Measurements from ENCODE around the gene DNAAF5.

The DNAAF5 gene

GRCh38 chr7:765383-765782 is 38.9 kb downstream of the DNAAF5 start:
- Histone ChIP-seq H3K23ac (ENCODE audit: low read depth, low read length, poor library complexity) (no peak overlapping the region), H2BK120ac (ENCODE audit: low read depth, low read length) (no peak overlapping the region), H3K36me3 (replicated peaks in 1 of 2; ENCODE audit: control insufficient read depth in 2 of 2, insufficient read depth in 2 of 2, low read length in 2 of 2) (peaks cover 39 to 81% of the 10 kb centered on the region in 2 donors), H2BK12ac (ENCODE audit: low read length) (no peak overlapping the region), H3K18ac (ENCODE audit: low read length) (no peak overlapping the region), H3K4me3 (ENCODE audit: low read length in 2 of 2) (no peak overlapping the region), H3K9ac (ENCODE audit: low read depth, low read length, poor library complexity) (no peak overlapping the region), H3K27ac (replicated peaks; ENCODE audit: low read length) (no peak overlapping the region), H4K91ac (ENCODE audit: low read depth, low read length, poor library complexity) (no peak overlapping the region), H2AFZ (ENCODE audit: low read length) (no peak overlapping the region), H3K9me3 (replicated peaks in 1 of 2; ENCODE audit: control insufficient read depth in 2 of 2, insufficient read depth in 1 of 2, low read depth in 1 of 2, low read length in 2 of 2) (peaks cover 5 to 6% of the 10 kb centered on the region in 2 donors), H3K4me1 (ENCODE audit: control insufficient read depth in 2 of 2, insufficient read depth in 1 of 2, low read depth in 1 of 2, low read length in 2 of 2) (no peaks in the 10 kb centered on the region), H3K4me2 (ENCODE audit: insufficient read depth, low read length, poor library complexity, severe bottlenecking) (no peak overlapping the region), H3K14ac (ENCODE audit: low read length) (no peak overlapping the region), H2BK15ac (ENCODE audit: low read length) (no peak overlapping the region), H3K79me1 (ENCODE audit: low read depth, low read length) (peaks cover 8% of the 10 kb centered on the region), H4K8ac (ENCODE audit: low read depth, low read length) (no peak overlapping the region), H2AK5ac (ENCODE audit: low read depth, low read length) (no peak overlapping the region), H3K4ac (ENCODE audit: low read length) (no peak overlapping the region), H2BK5ac (ENCODE audit: low read length) (no peak overlapping the region), H3K27me3 (ENCODE audit: control insufficient read depth in 3 of 3, insufficient read depth in 3 of 3, low read depth in 1 of 3, low read length in 3 of 3) (no peaks in the 10 kb centered on the region)
- DNase-seq (ENCODE audit: low spot score), result no peak
- no CpG with 5 or more reads among the region's 7 CpGs for WGBS, 2 donors (ENCODE audit: extremely low coverage in 2 of 2, insufficient read length in 2 of 2, insufficient replicate concordance in 1 of 2)

DNA sequence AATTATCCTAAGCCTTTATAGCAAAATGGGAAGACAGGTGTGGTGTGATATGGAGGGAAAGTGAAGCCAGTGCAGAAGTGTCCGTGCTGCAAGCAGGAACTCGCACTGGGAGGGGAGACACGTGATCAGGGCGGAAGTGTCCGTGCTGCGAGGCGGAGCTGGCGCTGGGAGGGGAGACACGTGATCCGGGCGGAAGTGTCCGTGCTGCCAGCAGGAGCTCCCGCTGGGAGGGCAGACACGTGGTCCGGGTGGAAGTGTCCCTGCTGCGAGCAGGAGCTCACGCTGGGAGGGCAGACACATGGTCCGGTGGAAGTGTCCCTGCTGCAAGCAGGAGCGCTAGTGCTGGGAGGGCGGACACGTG is 41.1 kb downstream of the DNAAF5 start:
- no peak overlapping the region for H4K91ac ChIP-seq (ENCODE audit: low read depth, low read length, poor library complexity)
- peak overlapping the region; percentile 90 for H2BK12ac ChIP-seq (ENCODE audit: low read length)
- peaks cover 36 to 82% of the 10 kb centered on the region in 2 donors for H3K36me3 ChIP-seq (replicated peaks in 1 of 2; ENCODE audit: control insufficient read depth in 2 of 2, insufficient read depth in 2 of 2, low read length in 2 of 2)
- no peak overlapping the region for H2BK15ac ChIP-seq (ENCODE audit: low read length)
- H3K9ac ChIP-seq (ENCODE audit: low read depth, low read length, poor library complexity), result peak overlapping the region; percentile 70
- no peak overlapping the region for H3K4me3 ChIP-seq (ENCODE audit: low read length in 2 of 2)
- H3K79me1 ChIP-seq (ENCODE audit: low read depth, low read length), result peaks cover 9% of the 10 kb centered on the region
- H3K27me3 ChIP-seq (ENCODE audit: control insufficient read depth in 3 of 3, insufficient read depth in 3 of 3, low read depth in 1 of 3, low read length in 3 of 3), result no peaks in the 10 kb centered on the region
- no peak for DNase-seq (ENCODE audit: low spot score)
- peak overlapping the region; percentile 55 for H3K23ac ChIP-seq (ENCODE audit: low read depth, low read length, poor library complexity)
- no peak overlapping the region for H3K14ac ChIP-seq (ENCODE audit: low read length)
- H2AK5ac ChIP-seq (ENCODE audit: low read depth, low read length), result no peak overlapping the region
- H3K9me3 ChIP-seq (replicated peaks in 1 of 2; ENCODE audit: control insufficient read depth in 2 of 2, insufficient read depth in 1 of 2, low read depth in 1 of 2, low read length in 2 of 2), result peaks cover 5 to 6% of the 10 kb centered on the region in 2 donors
- H3K4ac ChIP-seq (ENCODE audit: low read length), result no peak overlapping the region
- no peak overlapping the region for H2BK120ac ChIP-seq (ENCODE audit: low read depth, low read length)
- H2BK5ac ChIP-seq (ENCODE audit: low read length), result no peak overlapping the region
- no CpG with 5 or more reads among the region's 21 CpGs for WGBS, 2 donors (ENCODE audit: extremely low coverage in 2 of 2, insufficient read length in 2 of 2, insufficient replicate concordance in 1 of 2)
- H3K27ac ChIP-seq (replicated peaks; ENCODE audit: low read length), result no peak overlapping the region
- no peak overlapping the region for H4K8ac ChIP-seq (ENCODE audit: low read depth, low read length)
- no peak overlapping the region for H3K4me2 ChIP-seq (ENCODE audit: insufficient read depth, low read length, poor library complexity, severe bottlenecking)
- no peak overlapping the region for H2AFZ ChIP-seq (ENCODE audit: low read length)
- H3K4me1 ChIP-seq (ENCODE audit: control insufficient read depth in 2 of 2, insufficient read depth in 1 of 2, low read depth in 1 of 2, low read length in 2 of 2), result no peaks in the 10 kb centered on the region
- H3K18ac ChIP-seq (ENCODE audit: low read length), result no peak overlapping the region

DNA sequence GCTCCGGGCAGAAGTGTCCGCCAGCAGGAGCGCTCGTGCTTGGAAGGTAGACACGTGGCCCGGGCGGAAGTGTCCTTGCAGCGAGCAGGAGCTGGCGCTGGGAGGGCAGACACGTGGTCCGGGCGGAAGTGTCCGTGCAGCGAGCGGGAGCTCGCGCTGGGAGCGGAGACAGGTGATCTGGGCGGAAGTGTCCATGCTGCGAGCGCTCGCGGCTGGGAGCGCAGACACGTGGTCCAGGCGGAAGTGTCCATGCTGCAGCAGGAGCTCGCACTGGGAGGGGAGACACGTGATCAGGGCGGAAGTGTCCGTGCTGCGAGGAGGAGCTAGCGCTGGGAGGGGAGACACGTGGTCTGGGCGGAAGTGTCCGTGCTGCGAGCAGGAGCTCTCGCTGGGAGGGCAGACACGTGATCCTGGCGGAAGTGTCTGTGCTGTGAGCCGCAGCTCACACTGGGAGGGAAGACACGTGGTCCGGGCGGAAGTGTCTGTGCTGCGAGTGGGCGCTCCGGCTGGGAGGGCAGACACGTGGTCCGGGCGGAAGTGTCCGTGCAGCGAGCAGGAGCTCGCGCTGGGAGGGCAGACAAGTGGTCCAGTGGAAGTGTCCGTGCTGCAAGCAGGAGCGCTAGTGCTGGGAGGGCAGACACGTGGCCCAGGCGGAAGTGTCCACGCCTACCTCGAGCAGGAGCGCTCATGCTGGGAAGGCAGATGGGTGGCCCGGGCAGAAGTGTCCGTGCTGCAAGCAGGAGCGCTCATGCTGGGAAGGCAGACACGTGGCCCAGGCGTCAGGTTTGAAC is 41.6 kb downstream of the DNAAF5 start:
- no peak overlapping the region for H3K27ac ChIP-seq (replicated peaks; ENCODE audit: low read length)
- H3K4me1 ChIP-seq (ENCODE audit: control insufficient read depth in 2 of 2, insufficient read depth in 1 of 2, low read depth in 1 of 2, low read length in 2 of 2), result no peaks in the 10 kb centered on the region
- H2BK15ac ChIP-seq (ENCODE audit: low read length), result no peak overlapping the region
- peaks cover 38 to 82% of the 10 kb centered on the region in 2 donors for H3K36me3 ChIP-seq (replicated peaks in 1 of 2; ENCODE audit: control insufficient read depth in 2 of 2, insufficient read depth in 2 of 2, low read length in 2 of 2)
- H2BK12ac ChIP-seq (ENCODE audit: low read length), result peak overlapping the region; percentile 90
- H2BK5ac ChIP-seq (ENCODE audit: low read length), result no peak overlapping the region
- no peak overlapping the region for H2AFZ ChIP-seq (ENCODE audit: low read length)
- peak overlapping the region; percentile 89 for H3K14ac ChIP-seq (ENCODE audit: low read length)
- no peak overlapping the region for H4K8ac ChIP-seq (ENCODE audit: low read depth, low read length)
- H2BK120ac ChIP-seq (ENCODE audit: low read depth, low read length), result no peak overlapping the region
- no peak overlapping the region for H4K91ac ChIP-seq (ENCODE audit: low read depth, low read length, poor library complexity)
- no peaks in the 10 kb centered on the region for H3K27me3 ChIP-seq (ENCODE audit: control insufficient read depth in 3 of 3, insufficient read depth in 3 of 3, low read depth in 1 of 3, low read length in 3 of 3)
- peak overlapping the region; percentile 55 for H3K23ac ChIP-seq (ENCODE audit: low read depth, low read length, poor library complexity)
- H3K18ac ChIP-seq (ENCODE audit: low read length), result no peak overlapping the region
- H3K9ac ChIP-seq (ENCODE audit: low read depth, low read length, poor library complexity), result peak overlapping the region; percentile 70
- H3K4me3 ChIP-seq (ENCODE audit: low read length in 2 of 2), result no peak overlapping the region
- peaks cover 5 to 6% of the 10 kb centered on the region in 2 donors for H3K9me3 ChIP-seq (replicated peaks in 1 of 2; ENCODE audit: control insufficient read depth in 2 of 2, insufficient read depth in 1 of 2, low read depth in 1 of 2, low read length in 2 of 2)
- no peak overlapping the region for H3K4me2 ChIP-seq (ENCODE audit: insufficient read depth, low read length, poor library complexity, severe bottlenecking)
- H3K4ac ChIP-seq (ENCODE audit: low read length), result no peak overlapping the region
- peak overlapping the region; percentile 28 for H2AK5ac ChIP-seq (ENCODE audit: low read depth, low read length)
- DNase-seq (ENCODE audit: low spot score), result no peak
- H3K79me1 ChIP-seq (ENCODE audit: low read depth, low read length), result peaks cover 9% of the 10 kb centered on the region
- WGBS, 2 donors (ENCODE audit: extremely low coverage in 2 of 2, insufficient read length in 2 of 2, insufficient replicate concordance in 1 of 2), result no CpG with 5 or more reads among the region's 65 CpGs

DNA sequence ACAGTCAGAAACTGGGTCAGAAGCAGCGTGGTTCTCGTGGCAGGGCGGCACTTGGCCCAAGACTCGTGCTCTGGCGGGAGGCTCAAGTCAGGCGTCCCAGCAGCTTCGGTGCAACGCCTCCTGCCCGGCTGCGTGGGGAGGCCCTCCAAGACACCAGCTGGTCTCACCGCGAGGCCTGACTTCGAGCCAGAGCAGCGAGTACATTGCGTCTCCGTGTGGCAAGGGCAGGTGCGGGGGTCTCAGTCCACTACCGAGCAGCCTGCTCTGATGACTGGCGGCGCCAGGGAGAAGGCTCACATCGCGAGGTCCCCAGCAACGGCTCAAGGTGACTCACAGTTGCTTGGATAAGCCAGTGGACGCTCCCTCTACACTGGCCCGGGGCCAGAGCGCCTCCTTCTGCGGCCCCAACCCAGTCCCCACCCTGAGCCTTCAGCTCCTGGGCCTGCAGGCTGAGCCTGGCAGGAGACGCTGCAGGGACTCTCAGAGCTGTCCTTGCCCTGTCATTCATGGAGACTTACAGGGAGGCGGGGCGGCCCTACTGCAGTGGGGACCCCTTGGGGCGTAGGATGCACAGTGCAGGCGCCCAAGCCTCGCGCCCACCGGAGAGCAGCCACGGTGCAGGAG is 42.5 kb downstream of the DNAAF5 start:
- H2BK120ac ChIP-seq (ENCODE audit: low read depth, low read length), result no peak overlapping the region
- peaks cover 33 to 81% of the 10 kb centered on the region in 2 donors for H3K36me3 ChIP-seq (replicated peaks in 1 of 2; ENCODE audit: control insufficient read depth in 2 of 2, insufficient read depth in 2 of 2, low read length in 2 of 2)
- no peak overlapping the region for H3K9ac ChIP-seq (ENCODE audit: low read depth, low read length, poor library complexity)
- peak overlapping the region; percentile 14 for H3K14ac ChIP-seq (ENCODE audit: low read length)
- peak overlapping the region; percentile 85 for H3K18ac ChIP-seq (ENCODE audit: low read length)
- H3K4me1 ChIP-seq (ENCODE audit: control insufficient read depth in 2 of 2, insufficient read depth in 1 of 2, low read depth in 1 of 2, low read length in 2 of 2), result no peaks in the 10 kb centered on the region
- H4K91ac ChIP-seq (ENCODE audit: low read depth, low read length, poor library complexity), result no peak overlapping the region
- H2AK5ac ChIP-seq (ENCODE audit: low read depth, low read length), result peak overlapping the region; percentile 81
- H2BK12ac ChIP-seq (ENCODE audit: low read length), result no peak overlapping the region
- H2BK5ac ChIP-seq (ENCODE audit: low read length), result no peak overlapping the region
- H3K27me3 ChIP-seq (ENCODE audit: control insufficient read depth in 3 of 3, insufficient read depth in 3 of 3, low read depth in 1 of 3, low read length in 3 of 3), result no peaks in the 10 kb centered on the region
- H3K9me3 ChIP-seq (replicated peaks in 1 of 2; ENCODE audit: control insufficient read depth in 2 of 2, insufficient read depth in 1 of 2, low read depth in 1 of 2, low read length in 2 of 2), result peaks cover 3 to 6% of the 10 kb centered on the region in 2 donors
- peak overlapping the region; percentile 55 for H3K23ac ChIP-seq (ENCODE audit: low read depth, low read length, poor library complexity)
- no peak overlapping the region for H4K8ac ChIP-seq (ENCODE audit: low read depth, low read length)
- H2AFZ ChIP-seq (ENCODE audit: low read length), result no peak overlapping the region
- H3K27ac ChIP-seq (replicated peaks; ENCODE audit: low read length), result no peak overlapping the region
- H3K4me3 ChIP-seq (ENCODE audit: low read length in 2 of 2), result no peak overlapping the region
- DNase-seq (ENCODE audit: low spot score), result peak; percentile 18
- no peak overlapping the region for H3K4ac ChIP-seq (ENCODE audit: low read length)
- no peak overlapping the region for H3K4me2 ChIP-seq (ENCODE audit: insufficient read depth, low read length, poor library complexity, severe bottlenecking)
- no peak overlapping the region for H2BK15ac ChIP-seq (ENCODE audit: low read length)
- peaks cover 7% of the 10 kb centered on the region for H3K79me1 ChIP-seq (ENCODE audit: low read depth, low read length)
- WGBS, 2 donors (ENCODE audit: extremely low coverage in 2 of 2, insufficient read length in 2 of 2, insufficient replicate concordance in 1 of 2), result no CpG with 5 or more reads among the region's 36 CpGs

Measured in neuronal stem cell (in vitro differentiated cells).